K562 (cell line): ENCODE results near the gene SLC26A8. TPM values are rescaled to one million over a fixed set of nuclear protein-coding genes. Genes with fewer than 3 reads are reported as not detected.

ENCODE experiments used
- ARID3A ChIP-seq: IDR thresholded peaks from 2 replicates; pipeline ENCODE4 v1.6.1; 2012; ENCODE audit warnings: low read depth, low read length, improper control_type of control experiment, borderline replicate concordance
- BHLHE40 ChIP-seq: IDR thresholded peaks from 2 replicates; pipeline ENCODE4 v1.6.1; 2011; ENCODE audit warnings: low read length, improper control_type of control experiment
- C11orf30 ChIP-seq: fragments of 450-650 bp; IDR thresholded peaks from 2 replicates; pipeline ENCODE4 v1.6.1; 2016; ENCODE audit warnings: low read depth, mild to moderate bottlenecking
- CBX3 ChIP-seq, 2 experiments: IDR thresholded peaks; 1 replicate in 1 of 2; 2 replicates in 1 of 2; pipeline ENCODE4 v1.6.1; 2012; ENCODE audit warnings: inconsistent platforms in 2 of 2, low read length in 2 of 2, borderline replicate concordance in 1 of 2, control low read depth in 1 of 2
- ETV1 ChIP-seq: fragments of 450-650 bp; conservative IDR thresholded peaks from 2 replicates; pipeline ENCODE4 v1.6.1; 2016; ENCODE audit warnings: missing genetic modification characterization, control low read depth, low read depth, missing compliant biosample characterization
- FOXK1 ChIP-seq: sonication (generic); formaldehyde crosslinking; IDR thresholded peaks from 2 replicates; pipeline ENCODE4 v1.8.0; 2022; ENCODE audit warnings: missing genetic modification reagents, mild to moderate bottlenecking, borderline replicate concordance
- ILF3 ChIP-seq: fragments of 450-650 bp; IDR thresholded peaks from 2 replicates; pipeline ENCODE4 v1.6.1; 2018; ENCODE audit warnings: antibody characterized with exemption, mild to moderate bottlenecking, moderate library complexity, borderline replicate concordance
- KDM5B ChIP-seq: fragments of 200-600 bp; sonication (generic); IDR thresholded peaks from 2 replicates; pipeline ENCODE4 v1.6.1; 2012; ENCODE audit warnings: low read depth, mild to moderate bottlenecking, moderate library complexity, low read length, control low read depth, inconsistent platforms; ENCODE audit not compliant: insufficient replicate concordance
- KLF16 ChIP-seq: IDR thresholded peaks from 2 replicates; pipeline ENCODE4 v1.6.1; 2016; ENCODE audit warnings: antibody characterized with exemption
- MBD2 ChIP-seq: sonication (generic); IDR thresholded peaks from 2 replicates; pipeline ENCODE4 v1.6.1; 2016; ENCODE audit warnings: low read depth, borderline replicate concordance
- MCM3 ChIP-seq: fragments of 450-650 bp; IDR thresholded peaks from 2 replicates; pipeline ENCODE4 v1.6.1; 2016
- MEF2A ChIP-seq: IDR thresholded peaks from 2 replicates; pipeline ENCODE4 v1.6.1; 2011; ENCODE audit warnings: low read depth, mild to moderate bottlenecking, low read length, moderate library complexity; ENCODE audit not compliant: control insufficient read depth
- PRDM10 ChIP-seq: fragments of 450-650 bp; IDR thresholded peaks from 2 replicates; pipeline ENCODE4 v1.6.1; 2018; ENCODE audit not compliant: partially characterized antibody
- TRIM28 ChIP-seq: fragments of 450-650 bp; IDR thresholded peaks from 2 replicates; pipeline ENCODE4 v1.6.1; 2017
- XRCC3 ChIP-seq: fragments of 450-650 bp; IDR thresholded peaks from 2 replicates; pipeline ENCODE4 v1.6.1; 2017; ENCODE audit warnings: mild to moderate bottlenecking, moderate library complexity
- YBX1 ChIP-seq: fragments of 450-650 bp; IDR thresholded peaks from 2 replicates; pipeline ENCODE4 v1.7.1; 2016; ENCODE audit warnings: mild to moderate bottlenecking
- ZFX ChIP-seq: sonication (generic); formaldehyde crosslinking; IDR thresholded peaks from 2 replicates; pipeline ENCODE4 v1.8.0; 2022; ENCODE audit warnings: mild to moderate bottlenecking, missing genetic modification reagents, moderate library complexity
- ZHX1 ChIP-seq: fragments of 150-350 bp; conservative IDR thresholded peaks from 2 replicates; pipeline ENCODE4 v1.6.1; 2014; ENCODE audit warnings: low read length
- ZNF217 ChIP-seq: sonication (generic); formaldehyde crosslinking; IDR thresholded peaks from 2 replicates; pipeline ENCODE4 v1.8.0; 2022; ENCODE audit warnings: mild to moderate bottlenecking, missing genetic modification reagents
- ZNF23 ChIP-seq: fragments of 250-450 bp; sonication (Bioruptor Pico); IDR thresholded peaks from 2 replicates; pipeline ENCODE4 v1.4.0; 2020; ENCODE audit warnings: mild to moderate bottlenecking
- ZNF431 ChIP-seq: sonication (generic); formaldehyde crosslinking; IDR thresholded peaks from 2 replicates; pipeline ENCODE4 v1.8.0; 2022; ENCODE audit warnings: mild to moderate bottlenecking, missing genetic modification reagents
- ZNF507 ChIP-seq: conservative IDR thresholded peaks from 2 replicates; pipeline ENCODE4 v1.6.1; 2017; ENCODE audit warnings: missing genetic modification characterization, missing compliant biosample characterization
- polyA plus RNA-seq, 8 experiments: library from polyadenylated mRNA; depleted of rRNA in 4 of 8; stranded (reverse) in 5 of 8; unstranded in 3 of 8; fragments of >200 nt; fragmentation: Nextera tagmentation in 2 of 8; fragmentation: Illumina TruSeq in 1 of 8; extraction: Ambion mirVana in 2 of 8; extraction: Trizol in 1 of 8; gene quantifications; 2 replicates each; pipeline versions ENCODE4 v1.2.1 to v1.2.3, GENCODE V29; 2011 to 2014; ENCODE audit warnings: inconsistent platforms in 1 of 8, missing spikeins in 1 of 8
- total RNA-seq, 7 experiments: library from RNA; depleted of rRNA in 6 of 7; stranded (reverse); fragments of >200 nt in 6 of 7; fragmentation: Illumina TruSeq in 2 of 7; extraction: Trizol in 2 of 7; gene quantifications; 2 replicates each; pipeline versions ENCODE4 v1.2.1 to v1.2.3, GENCODE V29; 2011 to 2021; ENCODE audit warnings: low replicate concordance in 1 of 7

Gene SLC26A8
- total and polyA plus RNA-seq, 9 of the 15 experiments (the other 6 are each of a cell fraction or from before 2014, with no cell fraction given) = not detected

- TF ChIP-seq ZHX1 = no peak
- TF ChIP-seq YBX1 = no peak
- TF ChIP-seq ARID3A = no peak
- no peak for TF ChIP-seq ZNF507 (tag)
- 0 out of 2 replicates have a peak, but pooled peaks have one; percentile 23 for TF ChIP-seq TRIM28
- no peak for TF ChIP-seq FOXK1 (CRISPR knock-in tag)
- no peak for TF ChIP-seq MCM3
- TF ChIP-seq MEF2A = no peak
- TF ChIP-seq KDM5B = no peak
- TF ChIP-seq C11orf30 = no peak
- no peak for TF ChIP-seq MBD2
- no peak for TF ChIP-seq ILF3
- peak; percentile 99 for TF ChIP-seq ZNF431
- TF ChIP-seq XRCC3 = no peak
- TF ChIP-seq CBX3 (IDR thresholded peaks at IDR 0.05; ENCODE audit: borderline replicate concordance in 1 of 2, low read length in 2 of 2) = peak in 1 of 2 experiments; percentile 59; a peak in 1 of 3 replicates
- TF ChIP-seq ZFX (CRISPR knock-in tag) = no peak
- TF ChIP-seq KLF16 = no peak
- no peak for TF ChIP-seq BHLHE40
- no peak for TF ChIP-seq ZNF217 (CRISPR knock-in tag)
- TF ChIP-seq ETV1 (tag) = no peak
- TF ChIP-seq PRDM10 = no peak
- no peak for TF ChIP-seq ZNF23 (CRISPR knock-in tag)
Measured at GRCh38 chr6:35936681-35937359, 87.6 kb downstream of the SLC26A8 start (continued).
